GM18505 (cell line): Measurements from ENCODE around the gene ROBO1.

ENCODE experiments used
- ATAC-seq: cut with Tn5 transposase; IDR thresholded peaks from one replicate; pipeline ENCODE4 v1.9.1; 2021; ENCODE audit not compliant: unreplicated experiment
- POLR2A ChIP-seq: IDR thresholded peaks from 4 replicates; pipeline ENCODE4 v1.6.1; 2011; ENCODE audit warnings: borderline replicate concordance; ENCODE audit not compliant: insufficient read depth, insufficient read length; ENCODE audit errors: extremely low read depth

The ROBO1 gene

GRCh38 chr3:78846718-78847117, 921.1 kb downstream of the ROBO1 start:
- no peak for ATAC-seq
- TF ChIP-seq POLR2A: no peak

- ATAC-seq: no peak
- no peak for TF ChIP-seq POLR2A
These were observed 922.2 kb downstream of the ROBO1 start for GRCh38 chr3:78845605-78846004.

GRCh38 chr3:78844307-78844706, 923.5 kb downstream of the ROBO1 start:
- TF ChIP-seq POLR2A: no peak
- ATAC-seq: no peak

- ATAC-seq: no peak
These were observed 928.1 kb downstream of the ROBO1 start for GRCh38 chr3:78839693-78840092.

GRCh38 chr3:78838362-78838761, 929.4 kb downstream of the ROBO1 start:
- no peak for TF ChIP-seq POLR2A
- ATAC-seq: no peak

More at GRCh38 chr3:78839693-78840092, 928.1 kb downstream of the ROBO1 start:
- no peak for TF ChIP-seq POLR2A

- TF ChIP-seq POLR2A: no peak
- no peak for ATAC-seq
These were observed 932.9 kb downstream of the ROBO1 start for GRCh38 chr3:78834910-78835309.

GRCh38 chr3:78832785-78833204, 935.0 kb downstream of the ROBO1 start:
- no peak for ATAC-seq
- no peak for TF ChIP-seq POLR2A

GRCh38 chr3:78831446-78831972, 936.3 kb downstream of the ROBO1 start:
- no peak for TF ChIP-seq POLR2A
- no peak for ATAC-seq

GRCh38 chr3:78830470-78830869, 937.3 kb downstream of the ROBO1 start:
- no peak for TF ChIP-seq POLR2A
- no peak for ATAC-seq

- no peak for TF ChIP-seq POLR2A
- no peak for ATAC-seq
These were observed 940.2 kb downstream of the ROBO1 start for GRCh38 chr3:78827618-78828017.

GRCh38 chr3:78825858-78826215, 942.0 kb downstream of the ROBO1 start:
- TF ChIP-seq POLR2A: no peak
- no peak for ATAC-seq

GRCh38 chr3:78825118-78825857, 942.5 kb downstream of the ROBO1 start:
- no peak for ATAC-seq
- TF ChIP-seq POLR2A: no peak

GRCh38 chr3:78823859-78824258, 943.9 kb downstream of the ROBO1 start:
- TF ChIP-seq POLR2A: no peak
- ATAC-seq: no peak

- no peak for ATAC-seq
- TF ChIP-seq POLR2A: no peak
These were observed 944.4 kb downstream of the ROBO1 start for GRCh38 chr3:78823434-78823833.
